C4-2B (cell line): ENCODE measurements around the gene NFKBIL1.

Source experiments
- H3K27ac ChIP-seq: fragments of 450-650 bp; 2 replicates; pipeline ENCODE4 v1.5.1; 2017
- ZFX ChIP-seq: fragments of 450-650 bp; IDR thresholded peaks from 2 replicates; pipeline ENCODE4 v1.6.1; 2017
- TF ChIP-seq, protein P1 (sequence below): fragments of 450-650 bp; conservative IDR thresholded peaks from 2 replicates; pipeline ENCODE4 v1.5.1; 2017; ENCODE audit warnings: mild to moderate bottlenecking

Gene NFKBIL1

DNA sequence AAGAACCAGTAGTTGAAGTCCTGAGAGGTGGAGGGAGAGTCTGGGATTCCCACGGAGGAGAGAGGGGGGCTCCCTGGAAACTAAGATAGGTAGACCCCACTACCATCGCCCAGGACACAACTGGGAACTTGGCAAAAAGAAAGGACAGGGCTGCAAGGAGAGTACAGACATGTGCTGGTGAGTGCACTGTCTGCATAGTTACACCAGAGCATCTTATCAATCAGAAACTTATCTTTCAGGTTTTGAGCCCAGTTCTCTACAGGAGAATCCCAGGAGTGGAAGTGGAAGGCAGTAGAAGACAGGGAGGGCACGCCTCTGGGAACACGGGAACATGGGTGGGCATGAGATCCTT is 12.2 kb downstream of the NFKBIL1 start:
- no peak overlapping the region for H3K27ac ChIP-seq
- TF ChIP-seq ZFX: no peak
- TF ChIP-seq, protein P1, sequence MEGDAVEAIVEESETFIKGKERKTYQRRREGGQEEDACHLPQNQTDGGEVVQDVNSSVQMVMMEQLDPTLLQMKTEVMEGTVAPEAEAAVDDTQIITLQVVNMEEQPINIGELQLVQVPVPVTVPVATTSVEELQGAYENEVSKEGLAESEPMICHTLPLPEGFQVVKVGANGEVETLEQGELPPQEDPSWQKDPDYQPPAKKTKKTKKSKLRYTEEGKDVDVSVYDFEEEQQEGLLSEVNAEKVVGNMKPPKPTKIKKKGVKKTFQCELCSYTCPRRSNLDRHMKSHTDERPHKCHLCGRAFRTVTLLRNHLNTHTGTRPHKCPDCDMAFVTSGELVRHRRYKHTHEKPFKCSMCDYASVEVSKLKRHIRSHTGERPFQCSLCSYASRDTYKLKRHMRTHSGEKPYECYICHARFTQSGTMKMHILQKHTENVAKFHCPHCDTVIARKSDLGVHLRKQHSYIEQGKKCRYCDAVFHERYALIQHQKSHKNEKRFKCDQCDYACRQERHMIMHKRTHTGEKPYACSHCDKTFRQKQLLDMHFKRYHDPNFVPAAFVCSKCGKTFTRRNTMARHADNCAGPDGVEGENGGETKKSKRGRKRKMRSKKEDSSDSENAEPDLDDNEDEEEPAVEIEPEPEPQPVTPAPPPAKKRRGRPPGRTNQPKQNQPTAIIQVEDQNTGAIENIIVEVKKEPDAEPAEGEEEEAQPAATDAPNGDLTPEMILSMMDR: no peak

DNA sequence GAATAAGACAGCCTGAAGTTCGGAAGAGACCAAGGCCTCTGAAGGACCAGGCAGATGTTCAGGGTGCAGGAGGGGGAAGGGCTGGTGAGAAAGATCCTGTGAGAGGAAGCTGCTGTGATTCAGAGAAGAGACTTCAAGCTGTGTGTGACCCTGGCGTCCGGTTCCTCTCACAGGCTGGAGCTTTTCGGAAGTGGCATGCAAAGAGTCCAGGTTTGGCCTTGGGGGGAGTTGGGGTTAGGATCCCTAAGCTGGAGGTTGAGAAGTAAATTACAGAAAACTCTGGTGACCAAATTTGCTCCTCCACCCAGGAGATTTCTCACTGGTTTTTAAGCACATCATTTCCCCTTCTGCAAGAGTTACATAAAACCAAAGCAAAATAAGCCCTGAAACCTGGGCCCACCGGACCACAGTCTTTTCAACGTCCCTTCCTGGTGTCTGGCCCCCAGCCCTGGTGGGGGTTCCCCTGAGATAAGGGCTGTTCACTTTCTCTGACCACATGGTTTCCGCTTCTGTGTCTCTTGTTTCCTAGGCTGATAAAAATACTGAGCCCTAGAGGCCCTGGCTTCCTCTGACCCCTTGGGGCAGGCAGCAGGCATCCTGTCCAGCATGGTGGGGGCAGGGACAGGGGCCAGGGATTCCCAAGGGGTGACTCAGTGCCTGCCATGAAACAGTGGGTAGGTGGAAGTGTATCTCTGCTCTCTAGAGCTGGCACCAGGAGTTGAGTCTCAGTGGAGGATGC is 12.7 kb downstream of the NFKBIL1 start:
- TF ChIP-seq, protein P1: no peak
- no peak for TF ChIP-seq ZFX
- H3K27ac ChIP-seq: no peak overlapping the region

DNA sequence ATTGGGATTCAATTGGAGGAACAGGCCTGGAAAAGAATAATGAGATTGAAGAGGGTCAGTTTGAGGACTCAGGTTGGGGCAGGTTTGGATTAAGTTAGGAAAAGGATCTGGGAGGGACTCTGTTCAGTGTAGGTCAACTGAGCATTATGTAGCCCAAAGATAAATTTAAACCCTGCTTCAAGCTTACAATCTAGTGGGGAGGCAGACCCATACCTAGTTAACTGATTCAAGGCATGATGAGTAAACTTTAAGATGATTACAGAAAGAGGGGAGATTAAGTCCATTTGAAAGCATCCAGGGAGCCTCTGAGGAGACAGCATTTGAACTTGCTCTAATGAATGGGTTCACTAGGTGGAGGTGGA is 13.3 kb downstream of the NFKBIL1 start:
- TF ChIP-seq, protein P1: no peak
- no peak for TF ChIP-seq ZFX
- no peak overlapping the region for H3K27ac ChIP-seq

DNA sequence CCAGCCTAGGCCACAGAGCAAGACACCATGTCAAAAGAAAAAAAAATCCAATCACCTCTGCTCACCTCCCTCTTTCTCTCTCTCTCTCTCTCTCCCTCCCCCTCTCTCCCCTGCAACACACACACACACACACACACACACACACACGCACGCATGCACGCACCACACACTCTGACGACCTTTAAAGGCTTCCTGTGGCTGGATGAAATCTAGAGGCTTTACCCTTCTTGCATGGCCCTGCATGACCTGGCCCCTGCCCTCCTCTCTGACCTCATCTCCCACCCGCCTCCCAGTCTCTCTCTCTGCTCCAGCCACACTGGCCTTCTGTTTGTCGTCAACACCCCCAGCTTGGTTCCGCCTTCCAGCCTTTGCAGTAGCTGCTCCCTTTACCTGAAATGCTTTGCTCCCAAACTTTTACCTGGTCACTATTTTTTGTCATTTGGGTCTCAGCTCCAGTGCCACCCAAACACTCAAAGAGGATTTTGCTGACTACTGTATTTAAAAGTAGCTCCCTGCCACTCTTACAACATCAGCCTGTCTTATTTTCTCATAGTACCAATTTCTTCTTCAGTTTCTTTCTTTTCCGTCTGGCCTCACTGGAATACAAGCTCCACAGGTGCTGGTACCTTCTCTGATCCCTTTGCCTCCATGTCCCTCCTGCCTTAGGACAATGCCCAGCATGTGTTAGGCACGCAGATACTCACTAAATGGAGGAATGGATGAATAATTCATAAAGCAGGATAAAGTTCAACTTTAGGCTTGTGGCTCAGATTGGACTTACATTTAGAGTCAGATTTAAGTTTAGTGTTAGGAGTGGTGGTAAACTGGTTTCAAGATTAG is 20.3 kb downstream of the NFKBIL1 start:
- H3K27ac ChIP-seq: no peak overlapping the region
- no peak for TF ChIP-seq ZFX
- TF ChIP-seq, protein P1: no peak

DNA sequence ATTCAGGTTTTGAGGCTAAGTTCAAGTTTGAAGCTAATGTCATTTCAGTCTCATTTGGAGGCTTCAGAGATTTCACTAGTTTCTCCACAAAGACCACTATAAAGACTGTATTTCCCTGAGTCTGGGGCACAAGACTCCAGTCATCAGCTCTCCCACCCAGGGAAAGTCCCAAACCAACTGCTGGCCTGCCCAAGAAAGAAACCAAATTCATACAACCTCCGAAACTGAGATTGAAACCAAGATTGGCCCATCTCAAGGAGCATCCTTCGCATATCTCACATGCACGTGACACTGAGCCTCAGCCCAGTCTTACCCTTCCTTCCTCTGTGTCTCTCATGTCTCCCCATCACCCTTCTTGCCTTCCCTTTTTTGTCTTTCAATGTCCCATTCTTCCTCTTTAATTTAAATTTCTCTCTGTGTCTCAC is 21.1 kb downstream of the NFKBIL1 start:
- TF ChIP-seq ZFX: no peak
- TF ChIP-seq, protein P1: no peak
- H3K27ac ChIP-seq: no peak overlapping the region

DNA sequence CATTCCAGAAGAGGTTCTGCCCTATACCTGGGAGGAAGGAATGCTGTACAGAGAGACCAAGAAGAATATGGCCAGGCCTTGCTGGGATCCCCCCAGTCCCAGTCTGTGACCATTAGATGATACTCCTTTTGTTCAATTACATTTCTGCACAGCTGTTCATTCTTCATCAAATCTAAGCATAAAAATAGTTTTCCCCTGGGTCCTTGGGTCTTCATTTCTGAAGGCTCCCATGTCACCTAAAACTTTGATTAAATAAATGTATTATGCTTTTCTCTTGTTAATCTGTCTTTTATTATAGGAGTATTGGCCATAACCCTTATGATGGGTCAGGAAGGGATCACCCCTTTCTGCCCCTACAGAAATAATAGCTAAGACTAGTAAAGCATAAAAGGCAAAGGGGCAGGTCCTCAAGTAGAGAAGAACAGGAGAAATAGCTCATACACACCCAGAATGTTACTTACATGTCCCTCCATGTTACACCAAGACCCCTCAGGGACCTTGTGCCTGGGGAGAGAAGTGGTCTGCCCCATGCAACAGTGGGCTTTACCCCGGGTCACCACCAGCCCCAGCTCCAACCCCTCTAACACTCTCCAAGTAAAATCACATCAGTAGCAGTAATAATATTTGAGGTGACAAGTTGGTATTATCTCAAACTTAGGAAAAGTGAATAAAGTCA is 22.6 kb downstream of the NFKBIL1 start:
- TF ChIP-seq, protein P1: no peak
- no peak for TF ChIP-seq ZFX
- H3K27ac ChIP-seq: no peak overlapping the region
